Measurements from ENCODE around the gene SSR1. TPM values are rescaled to one million over a fixed set of nuclear protein-coding genes. Genes with fewer than 3 reads are reported as not detected.
"Not testable (repeated sequence)": the region's sequence is repeated elsewhere in the genome, so short reads cannot be mapped to it uniquely, and the experiment has no call there.

The SSR1 gene
- total and polyA plus RNA-seq, 2 experiments from 2014 or later: 65.3 to 70.2 TPM

- TF ChIP-seq ETS1 (IDR thresholded peaks at IDR 0.05) (no peak), EZH2phosphoT487 (IDR thresholded peaks at IDR 0.05; ENCODE audit: unreplicated experiment) (no peak), POLR2AphosphoS5 (IDR thresholded peaks at IDR 0.05; ENCODE audit: low read depth) (no peak)
Measured at GRCh38 chr6:7276199-7276524, 36.8 kb downstream of the SSR1 start (continued).

GRCh38 chr6:7274525-7274924 lies 38.5 kb downstream of the SSR1 start:
- H3K27ac Mint-ChIP-seq: not testable (repeated sequence)

GRCh38 chr6:7273709-7274108 lies 39.3 kb downstream of the SSR1 start:
- Histone ChIP-seq H3K79me2 (replicated peaks; ENCODE audit: insufficient read depth) (no peaks in the 10 kb centered on the region), H3K4me3 (no peak overlapping the region), H3K27me3 (ENCODE audit: insufficient read depth) (no peaks in the 10 kb centered on the region), H4K20me1 (replicated peaks; ENCODE audit: insufficient read depth) (no peaks in the 10 kb centered on the region), H2AFZ (no peak overlapping the region), H3K4me2 (no peak overlapping the region), H3K36me3 (ENCODE audit: insufficient read depth) (no peaks in the 10 kb centered on the region), H3K4me1 (ENCODE audit: insufficient read depth) (no peaks in the 10 kb centered on the region), H3K27ac (ENCODE audit: low read depth) (no peak overlapping the region), H3K9me2 (ENCODE audit: insufficient read depth) (no peaks in the 10 kb centered on the region), H3F3A (replicated peaks; ENCODE audit: low read depth) (no peaks in the 10 kb centered on the region)
- Mint-ChIP-seq H3K4me1 (no peaks in the 10 kb centered on the region), H3K27me3 (ENCODE audit: insufficient read depth, low read depth, poor library complexity) (no peaks in the 10 kb centered on the region), H3K9me3 (no peaks in the 10 kb centered on the region), H3K4me3 (no peak overlapping the region), H3K27ac (no peak overlapping the region), H3K36me3 (ENCODE audit: low read depth) (no peaks in the 10 kb centered on the region)
- ATAC-seq (no peak), DNase-seq (ENCODE audit: low spot score) (no peak)
- TF ChIP-seq CTCF (conservative IDR thresholded peaks at IDR 0.05; ENCODE audit: low read depth in 2 of 2) (no peak), ZNF462 (CRISPR knock-in tag; IDR thresholded peaks at IDR 0.05) (no peak), NANOG (IDR thresholded peaks at IDR 0.05; ENCODE audit: borderline replicate concordance) (no peak), ZNF114 (CRISPR knock-in tag; IDR thresholded peaks at IDR 0.05) (no peak), EZH2 (IDR thresholded peaks at IDR 0.05; ENCODE audit: low read depth, unreplicated experiment) (no peak), REST (IDR thresholded peaks at IDR 0.05; ENCODE audit: unreplicated experiment) (no peak)

More at GRCh38 chr6:7274525-7274924, 38.5 kb downstream of the SSR1 start:
- not testable (repeated sequence) for H3K36me3 ChIP-seq (ENCODE audit: insufficient read depth); ATAC-seq; H3F3A ChIP-seq (replicated peaks; ENCODE audit: low read depth); H3K4me2 ChIP-seq; H3K4me3 Mint-ChIP-seq; H3K9me2 ChIP-seq (ENCODE audit: insufficient read depth); DNase-seq (ENCODE audit: low spot score); H2AFZ ChIP-seq; H3K27ac ChIP-seq (ENCODE audit: low read depth); H3K4me3 ChIP-seq; H3K4me1 ChIP-seq (ENCODE audit: insufficient read depth); H3K4me1 Mint-ChIP-seq; H3K27me3 ChIP-seq (ENCODE audit: insufficient read depth); H3K79me2 ChIP-seq (replicated peaks; ENCODE audit: insufficient read depth); H3K27me3 Mint-ChIP-seq (ENCODE audit: insufficient read depth, low read depth, poor library complexity); H3K9me3 Mint-ChIP-seq; H4K20me1 ChIP-seq (replicated peaks; ENCODE audit: insufficient read depth); H3K36me3 Mint-ChIP-seq (ENCODE audit: low read depth)
